Activated naive CD8-positive, alpha-beta T cell treated with anti-CD3 and anti-CD28 coated beads for 36 hours (primary cell): ENCODE data around the gene PHC2. TPM values are rescaled to one million over a fixed set of nuclear protein-coding genes. Genes with fewer than 3 reads are reported as not detected.

ENCODE experiments used
- DNase-seq: peaks from one replicate; pipeline ENCODE4 v3.0.0; 2021
- H3K27ac Mint-ChIP-seq: one replicate; pipeline ENCODE4 v1.8.0; 2022; ENCODE audit warnings: mild to moderate bottlenecking, moderate library complexity, mixed read lengths
- H3K27me3 Mint-ChIP-seq: one replicate; pipeline ENCODE4 v1.8.0; 2022; ENCODE audit warnings: mild to moderate bottlenecking, mixed read lengths
- H3K36me3 Mint-ChIP-seq: one replicate; pipeline ENCODE4 v1.8.0; 2021; ENCODE audit warnings: mild to moderate bottlenecking, mixed read lengths
- H3K4me1 Mint-ChIP-seq: one replicate; pipeline ENCODE4 v1.8.0; 2021; ENCODE audit warnings: mixed read lengths
- H3K4me3 Mint-ChIP-seq: one replicate; pipeline ENCODE4 v1.8.0; 2022; ENCODE audit warnings: mild to moderate bottlenecking, moderate library complexity, mixed read lengths
- H3K9me3 Mint-ChIP-seq: one replicate; pipeline ENCODE4 v1.8.0; 2022; ENCODE audit warnings: mixed read lengths
- total RNA-seq, 2 experiments: library from RNA; stranded (reverse); gene quantifications; one replicate each; pipeline ENCODE4 v1.2.3, GENCODE V29; 2021

PHC2 gene
- total RNA-seq, 2 experiments from 2014 or later, result 26.9 to 28.7 TPM

- peaks cover 8% of the 10 kb centered on the region for H3K4me1 Mint-ChIP-seq
- DNase-seq, result no peak
- H3K36me3 Mint-ChIP-seq, result no peaks in the 10 kb centered on the region
- H3K9me3 Mint-ChIP-seq, result no peaks in the 10 kb centered on the region
- no peak overlapping the region for H3K4me3 Mint-ChIP-seq
- no peak overlapping the region for H3K27ac Mint-ChIP-seq
- peaks cover 18% of the 10 kb centered on the region for H3K27me3 Mint-ChIP-seq
Observed at GRCh38 chr1:33392639-33393038, 38.3 kb downstream of the PHC2 start.

DNA sequence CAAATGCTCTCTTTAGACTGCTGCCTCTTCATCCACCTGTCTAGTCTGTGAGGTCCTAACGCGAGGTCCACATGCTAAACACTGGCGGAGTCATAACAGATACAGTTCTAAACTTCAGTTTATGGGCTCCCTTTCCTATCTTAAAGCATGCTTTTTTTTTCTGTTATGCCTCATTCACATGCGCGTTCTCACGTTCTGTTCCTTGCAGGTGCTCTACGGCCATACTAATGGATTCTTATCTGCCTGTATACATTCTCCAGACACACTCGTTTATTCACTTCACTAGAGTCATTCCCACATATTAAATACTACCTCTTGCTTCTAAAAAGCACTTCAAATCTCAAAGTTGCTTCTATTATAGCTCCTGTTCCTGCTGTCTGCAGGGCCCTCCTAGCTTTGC is 38.7 kb downstream of the PHC2 start:
- no peaks in the 10 kb centered on the region for H3K36me3 Mint-ChIP-seq
- H3K4me3 Mint-ChIP-seq, result no peak overlapping the region
- no peak for DNase-seq
- peaks cover 18% of the 10 kb centered on the region for H3K27me3 Mint-ChIP-seq
- H3K4me1 Mint-ChIP-seq, result peaks cover 8% of the 10 kb centered on the region
- H3K9me3 Mint-ChIP-seq, result no peaks in the 10 kb centered on the region
- H3K27ac Mint-ChIP-seq, result no peak overlapping the region

- H3K27me3 Mint-ChIP-seq, result peaks cover 18% of the 10 kb centered on the region
- DNase-seq, result no peak
- H3K9me3 Mint-ChIP-seq, result no peaks in the 10 kb centered on the region
- H3K36me3 Mint-ChIP-seq, result no peaks in the 10 kb centered on the region
- H3K4me1 Mint-ChIP-seq, result peaks cover 3% of the 10 kb centered on the region
- no peak overlapping the region for H3K4me3 Mint-ChIP-seq
- H3K27ac Mint-ChIP-seq, result no peak overlapping the region
Observed at GRCh38 chr1:33391343-33392078, 39.4 kb downstream of the PHC2 start.

DNA sequence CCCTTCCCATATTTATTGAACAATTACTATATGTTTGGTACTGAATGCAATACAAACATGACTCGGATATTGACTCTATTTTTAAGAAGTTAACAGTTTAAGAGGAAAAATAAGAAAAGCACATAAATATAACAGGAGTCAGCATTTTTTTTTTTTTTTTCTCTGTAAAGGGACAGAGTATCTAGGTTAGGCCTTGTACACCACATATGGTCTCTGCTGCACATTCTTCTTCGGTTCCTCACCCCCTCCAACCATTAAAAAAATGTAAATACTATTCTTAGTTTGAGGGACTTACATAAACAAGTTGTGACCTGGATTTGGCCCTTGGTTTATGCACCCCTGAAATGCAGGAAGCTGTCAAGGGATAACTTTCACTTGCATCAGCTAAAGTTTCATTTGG is 40.4 kb downstream of the PHC2 start:
- H3K4me1 Mint-ChIP-seq, result no peaks in the 10 kb centered on the region
- no peak overlapping the region for H3K27ac Mint-ChIP-seq
- H3K27me3 Mint-ChIP-seq, result peaks cover 18% of the 10 kb centered on the region
- no peak for DNase-seq
- H3K36me3 Mint-ChIP-seq, result no peaks in the 10 kb centered on the region
- no peaks in the 10 kb centered on the region for H3K9me3 Mint-ChIP-seq
- no peak overlapping the region for H3K4me3 Mint-ChIP-seq

GRCh38 chr1:33388805-33389771 is 41.8 kb downstream of the PHC2 start:
- H3K27ac Mint-ChIP-seq, result no peak overlapping the region
- H3K9me3 Mint-ChIP-seq, result no peaks in the 10 kb centered on the region
- no peaks in the 10 kb centered on the region for H3K4me1 Mint-ChIP-seq
- H3K27me3 Mint-ChIP-seq, result peaks cover 18% of the 10 kb centered on the region
- H3K36me3 Mint-ChIP-seq, result no peaks in the 10 kb centered on the region
- H3K4me3 Mint-ChIP-seq, result no peak overlapping the region
- no peak for DNase-seq

DNA sequence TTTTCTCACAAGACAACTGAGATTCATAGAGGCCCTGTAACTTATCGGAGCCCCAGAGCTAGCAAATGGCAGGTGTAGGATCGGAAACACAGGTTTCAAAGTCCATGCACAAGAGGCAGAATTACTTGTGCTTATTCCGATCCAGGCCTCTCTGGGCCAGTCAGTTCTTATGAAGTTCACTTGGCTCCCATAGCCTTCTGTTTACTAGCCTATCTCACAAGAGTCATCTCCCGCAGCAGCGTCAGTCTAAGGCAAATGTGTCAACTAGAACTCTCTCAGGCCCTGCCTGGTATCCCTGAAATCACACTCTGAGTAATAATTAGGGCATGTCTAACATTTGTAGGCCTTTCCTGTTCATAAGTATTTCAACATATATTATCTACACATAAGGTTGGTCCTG is 43.3 kb downstream of the PHC2 start:
- H3K9me3 Mint-ChIP-seq, result no peaks in the 10 kb centered on the region
- DNase-seq, result no peak
- H3K4me3 Mint-ChIP-seq, result no peak overlapping the region
- H3K27ac Mint-ChIP-seq, result no peak overlapping the region
- H3K4me1 Mint-ChIP-seq, result no peaks in the 10 kb centered on the region
- H3K36me3 Mint-ChIP-seq, result no peaks in the 10 kb centered on the region
- H3K27me3 Mint-ChIP-seq, result peaks cover 22% of the 10 kb centered on the region

DNA sequence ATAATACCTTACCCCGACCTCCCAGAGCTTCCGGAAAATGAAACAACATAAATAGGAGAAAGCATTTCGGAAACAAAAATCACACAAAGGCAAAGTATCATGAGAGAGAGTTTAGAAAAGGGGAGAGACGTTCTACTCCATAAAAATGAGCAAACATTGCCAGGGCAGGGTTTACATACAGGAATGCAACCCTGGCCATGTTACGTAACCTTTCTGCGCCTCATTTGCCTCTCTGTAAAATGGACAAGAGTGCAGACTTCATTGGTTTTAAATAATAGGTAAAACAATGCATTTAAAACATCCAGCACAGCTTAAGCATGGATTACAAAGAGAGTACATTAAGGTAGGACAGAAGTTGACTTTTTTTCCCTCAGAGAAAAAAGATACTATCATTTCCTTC is 45.6 kb downstream of the PHC2 start:
- Mint-ChIP-seq H3K4me1 (peaks cover 9% of the 10 kb centered on the region), H3K27me3 (peaks cover 33% of the 10 kb centered on the region), H3K36me3 (no peaks in the 10 kb centered on the region), H3K9me3 (no peaks in the 10 kb centered on the region), H3K27ac (no peak overlapping the region), H3K4me3 (no peak overlapping the region)
- no peak for DNase-seq

DNA sequence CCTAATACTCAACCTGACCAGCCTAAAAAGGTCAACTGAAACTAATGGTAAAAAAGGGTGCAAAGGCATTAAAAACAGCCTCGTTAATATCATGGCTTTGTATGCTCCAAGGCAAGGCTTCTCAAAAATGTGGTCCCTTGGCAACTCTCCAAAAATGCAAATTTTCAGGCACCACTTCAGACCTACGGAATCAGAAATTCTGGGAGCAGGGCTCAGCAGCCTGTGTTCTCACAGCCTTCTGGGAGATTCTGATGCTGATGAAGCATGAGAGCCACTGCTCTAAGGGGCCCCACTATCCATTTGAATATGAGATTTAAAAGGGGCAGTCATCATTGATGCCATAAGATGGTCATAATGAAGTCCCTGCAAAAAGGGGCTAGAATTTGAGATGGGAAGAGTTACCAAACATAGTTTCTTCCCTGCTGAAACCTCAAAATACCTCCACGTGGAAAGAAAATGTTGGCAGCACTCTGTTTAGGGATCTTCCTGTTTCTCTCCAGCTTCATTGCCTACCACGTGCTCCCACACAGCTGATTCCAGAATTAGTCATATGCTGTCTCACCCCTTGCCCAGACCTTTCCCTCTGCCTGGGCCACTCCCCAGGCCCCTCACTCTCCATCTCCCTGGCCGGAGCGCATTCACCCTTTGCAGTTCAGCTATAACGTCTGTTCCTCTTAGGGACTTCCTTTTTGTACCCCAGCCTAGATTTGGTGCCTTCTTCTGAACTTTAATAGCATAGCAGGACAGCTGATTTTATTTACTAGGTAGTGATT is 46.7 kb downstream of the PHC2 start:
- Mint-ChIP-seq H3K36me3 (no peaks in the 10 kb centered on the region), H3K4me1 (peaks cover 15% of the 10 kb centered on the region), H3K9me3 (no peaks in the 10 kb centered on the region), H3K4me3 (no peak overlapping the region), H3K27ac (no peak overlapping the region), H3K27me3 (peaks cover 42% of the 10 kb centered on the region)
- DNase-seq, result no peak

GRCh38 chr1:33383489-33383888 is 47.4 kb downstream of the PHC2 start:
- H3K4me3 Mint-ChIP-seq, result no peak overlapping the region
- DNase-seq, result no peak
- peaks cover 45% of the 10 kb centered on the region for H3K27me3 Mint-ChIP-seq
- H3K4me1 Mint-ChIP-seq, result peaks cover 15% of the 10 kb centered on the region
- H3K27ac Mint-ChIP-seq, result no peak overlapping the region
- H3K9me3 Mint-ChIP-seq, result no peaks in the 10 kb centered on the region
- no peaks in the 10 kb centered on the region for H3K36me3 Mint-ChIP-seq

GRCh38 chr1:33382661-33383415 is 48.1 kb downstream of the PHC2 start:
- H3K27me3 Mint-ChIP-seq, result peaks cover 48% of the 10 kb centered on the region
- no peak overlapping the region for H3K4me3 Mint-ChIP-seq
- no peaks in the 10 kb centered on the region for H3K36me3 Mint-ChIP-seq
- peaks cover 15% of the 10 kb centered on the region for H3K4me1 Mint-ChIP-seq
- H3K9me3 Mint-ChIP-seq, result no peaks in the 10 kb centered on the region
- DNase-seq, result no peak
- H3K27ac Mint-ChIP-seq, result no peak overlapping the region

- H3K4me1 Mint-ChIP-seq, result peaks cover 17% of the 10 kb centered on the region
- DNase-seq, result no peak
- no peak overlapping the region for H3K27ac Mint-ChIP-seq
- peaks cover 48% of the 10 kb centered on the region for H3K27me3 Mint-ChIP-seq
- H3K36me3 Mint-ChIP-seq, result no peaks in the 10 kb centered on the region
- H3K9me3 Mint-ChIP-seq, result no peaks in the 10 kb centered on the region
- no peak overlapping the region for H3K4me3 Mint-ChIP-seq
Observed at GRCh38 chr1:33381977-33382376, 48.9 kb downstream of the PHC2 start.

- Mint-ChIP-seq H3K27me3 (peaks cover 48% of the 10 kb centered on the region), H3K27ac (no peak overlapping the region), H3K4me1 (peaks cover 18% of the 10 kb centered on the region), H3K4me3 (no peak overlapping the region), H3K36me3 (no peaks in the 10 kb centered on the region), H3K9me3 (no peaks in the 10 kb centered on the region)
- DNase-seq, result no peak
Observed at GRCh38 chr1:33380811-33381210, 50.1 kb downstream of the PHC2 start.

DNA sequence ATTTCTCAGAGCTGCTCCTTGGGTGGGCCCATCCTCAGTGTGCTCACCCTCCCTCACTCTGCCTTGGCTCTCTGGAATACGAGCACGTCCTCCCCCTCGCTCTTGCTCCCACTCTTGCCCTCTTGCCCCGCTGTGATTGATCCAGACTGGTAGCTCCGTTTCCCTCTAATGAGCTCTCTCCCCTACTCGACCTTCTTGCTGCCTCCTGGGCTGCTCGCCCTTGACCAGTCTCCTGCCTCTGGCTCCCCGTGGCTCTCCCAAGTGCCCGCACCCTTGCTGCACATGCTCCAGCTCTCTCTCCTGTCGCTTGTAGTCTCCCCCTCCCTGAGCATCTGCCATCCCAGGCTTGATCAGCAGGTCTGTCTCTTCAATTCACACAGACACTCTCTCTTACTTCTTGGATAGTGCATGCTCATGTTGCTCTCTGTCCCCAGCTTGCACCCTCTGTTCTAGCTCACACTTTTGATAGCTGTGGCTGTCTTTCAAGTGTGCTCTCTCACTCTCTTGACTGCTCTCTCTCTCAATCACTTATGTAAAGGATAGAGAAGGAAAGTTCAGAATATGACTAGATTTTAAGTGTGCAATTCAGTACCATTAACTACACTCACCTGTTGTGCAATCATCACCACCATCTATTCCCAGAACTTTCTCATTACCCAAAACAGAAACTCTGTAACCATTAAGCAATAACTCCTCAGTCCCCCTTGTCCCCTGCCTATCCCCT is 51.1 kb downstream of the PHC2 start:
- DNase-seq, result no peak
- Mint-ChIP-seq H3K9me3 (no peaks in the 10 kb centered on the region), H3K4me3 (no peak overlapping the region), H3K27ac (no peak overlapping the region), H3K4me1 (peaks cover 18% of the 10 kb centered on the region), H3K36me3 (no peaks in the 10 kb centered on the region), H3K27me3 (peaks cover 48% of the 10 kb centered on the region)

GRCh38 chr1:33378976-33379375 is 51.9 kb downstream of the PHC2 start:
- Mint-ChIP-seq H3K4me3 (no peak overlapping the region), H3K27ac (no peak overlapping the region), H3K9me3 (no peaks in the 10 kb centered on the region), H3K4me1 (peaks cover 18% of the 10 kb centered on the region), H3K36me3 (no peaks in the 10 kb centered on the region), H3K27me3 (peaks cover 44% of the 10 kb centered on the region)
- DNase-seq, result no peak
